Vagina (tissue), 2 donors: Measurements from ENCODE around the gene NAA16. TPM values are rescaled to one million over a fixed set of nuclear protein-coding genes. Genes with fewer than 3 reads are reported as not detected.

Experiments used
- DNase-seq, 2 donors: peaks; one replicate each; pipeline ENCODE4 v3.0.0-alpha.2; 2017; ENCODE audit errors: extremely low spot score in 2 of 2
- H3K27ac ChIP-seq: fragments of 200-600 bp; sonication (generic); one replicate; pipeline ENCODE4 v1.5.1; 2019
- H3K27me3 ChIP-seq: fragments of 200-600 bp; sonication (generic); one replicate; pipeline ENCODE4 v1.5.1; 2019
- H3K36me3 ChIP-seq, 2 donors: fragments of 200-600 bp; sonication (generic); one replicate each; pipeline ENCODE4 v1.5.1; 2017 to 2019
- H3K4me1 ChIP-seq: fragments of 200-600 bp; sonication (generic); one replicate; pipeline ENCODE4 v1.5.1; 2019
- H3K4me3 ChIP-seq, 2 donors: fragments of 200-600 bp; sonication (generic); 1 replicate in 1 of 2; 2 replicates in 1 of 2; pipeline ENCODE4 v1.5.1; 2016 to 2019
- H3K9me3 ChIP-seq: fragments of 200-600 bp; sonication (generic); one replicate; pipeline ENCODE4 v1.5.1; 2019
- CTCF ChIP-seq, 3 experiments: fragments of 450-650 bp in 2 of 3; fragments of 200-600 bp in 1 of 3; sonication (generic) in 1 of 3; IDR thresholded peaks; one replicate each; pipeline ENCODE4 v1.5.1; 2017 to 2019; ENCODE audit warnings: antibody characterized with exemption in 3 of 3, mild to moderate bottlenecking in 2 of 3, moderate library complexity in 2 of 3
- POLR2A ChIP-seq, 2 donors: fragments of 450-650 bp; IDR thresholded peaks; one replicate each; pipeline ENCODE4 v1.6.1; 2017; ENCODE audit warnings: antibody characterized with exemption in 2 of 2, mild to moderate bottlenecking in 2 of 2, moderate library complexity in 2 of 2
- POLR2AphosphoS5 ChIP-seq, 2 donors: sonication (generic); formaldehyde crosslinking; IDR thresholded peaks; one replicate each; pipeline ENCODE4 v1.9.0; 2017; ENCODE audit warnings: antibody characterized with exemption in 2 of 2, mild to moderate bottlenecking in 2 of 2, low read depth in 1 of 2; ENCODE audit not compliant: insufficient read depth in 1 of 2
- intact Hi-C: fragments of 100-400 bp; cut with DNase I; formaldehyde crosslinking; loops from one replicate; pipeline ENCODE4 v1.15.1; 2023
- total RNA-seq: library from RNA; depleted of rRNA; stranded (reverse); fragments of >200 nt; gene quantifications from one replicate; pipeline ENCODE4 v1.2.3, GENCODE V29; 2016

The NAA16 gene
- total RNA-seq, 1 donor from 2014 or later, result 30.2 TPM

- no peak overlapping the region for H3K27ac ChIP-seq
- DNase-seq, result no peak
- H3K4me3 ChIP-seq, result no peak overlapping the region
- TF ChIP-seq POLR2A (IDR thresholded peaks at IDR 0.05) (no peak), POLR2AphosphoS5 (IDR thresholded peaks at IDR 0.05; ENCODE audit: insufficient read depth in 1 of 2, low read depth in 1 of 2) (no peak), CTCF (IDR thresholded peaks at IDR 0.05) (no peak)
- H3K27me3 ChIP-seq, result no peaks in the 10 kb centered on the region
- no peaks in the 10 kb centered on the region for H3K4me1 ChIP-seq
- intact Hi-C loops, result no loop called here
- no peaks in the 10 kb centered on the region for H3K9me3 ChIP-seq
- H3K36me3 ChIP-seq, result no peaks in the 10 kb centered on the region
Observed at GRCh38 chr13:41405367-41405766, 94.3 kb downstream of the NAA16 start.

- Histone ChIP-seq H3K4me1 (no peaks in the 10 kb centered on the region), H3K9me3 (no peaks in the 10 kb centered on the region), H3K36me3 (no peaks in the 10 kb centered on the region), H3K4me3 (no peak overlapping the region), H3K27me3 (no peaks in the 10 kb centered on the region), H3K27ac (no peak overlapping the region)
- no peak for DNase-seq
- TF ChIP-seq CTCF (IDR thresholded peaks at IDR 0.05), result no peak
- intact Hi-C loops, result no loop called here
Observed at GRCh38 chr13:41407380-41407779, 96.3 kb downstream of the NAA16 start.

GRCh38 chr13:41408121-41408520 is 97.1 kb downstream of the NAA16 start:
- H3K9me3 ChIP-seq, result no peaks in the 10 kb centered on the region
- no peak overlapping the region for H3K4me3 ChIP-seq
- no peaks in the 10 kb centered on the region for H3K36me3 ChIP-seq
- intact Hi-C loops, result no loop called here
- no peak for DNase-seq
- H3K27ac ChIP-seq, result no peak overlapping the region
- no peaks in the 10 kb centered on the region for H3K27me3 ChIP-seq
- no peaks in the 10 kb centered on the region for H3K4me1 ChIP-seq
- TF ChIP-seq POLR2AphosphoS5 (IDR thresholded peaks at IDR 0.05; ENCODE audit: insufficient read depth in 1 of 2, low read depth in 1 of 2) (no peak), CTCF (IDR thresholded peaks at IDR 0.05) (no peak), POLR2A (IDR thresholded peaks at IDR 0.05) (no peak)

GRCh38 chr13:41408746-41409145 is 97.7 kb downstream of the NAA16 start:
- Histone ChIP-seq H3K36me3 (no peaks in the 10 kb centered on the region), H3K4me1 (no peaks in the 10 kb centered on the region), H3K27ac (no peak overlapping the region), H3K27me3 (no peaks in the 10 kb centered on the region), H3K4me3 (no peak overlapping the region), H3K9me3 (no peaks in the 10 kb centered on the region)
- DNase-seq, result no peak
- no peak for TF ChIP-seq POLR2AphosphoS5 (IDR thresholded peaks at IDR 0.05; ENCODE audit: insufficient read depth in 1 of 2, low read depth in 1 of 2)
- TF ChIP-seq CTCF (IDR thresholded peaks at IDR 0.05), result no peak
- no peak for TF ChIP-seq POLR2A (IDR thresholded peaks at IDR 0.05)
- intact Hi-C loops, result no loop called here

GRCh38 chr13:41409611-41410010 is 98.5 kb downstream of the NAA16 start:
- intact Hi-C loops, result no loop called here
- H3K9me3 ChIP-seq, result no peaks in the 10 kb centered on the region
- H3K27me3 ChIP-seq, result no peaks in the 10 kb centered on the region
- H3K27ac ChIP-seq, result no peak overlapping the region
- H3K36me3 ChIP-seq, result no peaks in the 10 kb centered on the region
- H3K4me1 ChIP-seq, result no peaks in the 10 kb centered on the region
- no peak for DNase-seq
- TF ChIP-seq POLR2A (IDR thresholded peaks at IDR 0.05), result no peak
- TF ChIP-seq POLR2AphosphoS5 (IDR thresholded peaks at IDR 0.05; ENCODE audit: insufficient read depth in 1 of 2, low read depth in 1 of 2), result no peak
- TF ChIP-seq CTCF (IDR thresholded peaks at IDR 0.05), result no peak
- no peak overlapping the region for H3K4me3 ChIP-seq
